SK-N-SH (cell line): Measurements from ENCODE around the gene NAE1. TPM values are rescaled to one million over a fixed set of nuclear protein-coding genes. Genes with fewer than 3 reads are reported as not detected.

Source experiments
- CTCF ChIA-PET: fragments of 300-600, 350-600 bp; formaldehyde crosslinking; extraction: SDS; loops from one replicate; lab custom pipeline; 2021; lab: Yijun Ruan, JAX
- POLR2A ChIA-PET: fragments of 350-600 bp; sonication (Branson Sonifier 250); formaldehyde crosslinking; extraction: SDS; loops from one replicate; lab custom pipeline; 2020; ENCODE audit warnings: antibody characterized with exemption, inconsistent platforms; lab: Yijun Ruan, JAX
- DNase-seq: peaks from one replicate; pipeline ENCODE4 v3.0.0; 2012
- H2AFZ ChIP-seq: fragments of 200-600 bp; sonication (generic); 2 replicates; pipeline ENCODE4 v1.8.1; 2016; ENCODE audit warnings: antibody characterized with exemption, mild to moderate bottlenecking, low read depth
- H3F3A ChIP-seq: fragments of 200-600 bp; sonication (generic); replicated peaks from 2 replicates; pipeline ENCODE3; 2016; ENCODE audit warnings: antibody characterized with exemption, mild to moderate bottlenecking; ENCODE audit not compliant: insufficient read depth
- H3K27ac ChIP-seq, 2 experiments: fragments of 200-500 bp in 1 of 2; fragments of 200-600 bp in 1 of 2; sonication (Bioruptor generic) in 1 of 2; sonication (generic), shearing (Covaris generic) in 1 of 2; 2 replicates each; pipeline versions ENCODE4 v1.5.1 to v1.6.1; 2014 to 2016; ENCODE audit warnings: low read depth in 2 of 2, inconsistent platforms in 1 of 2, low read length in 1 of 2, mild to moderate bottlenecking in 1 of 2, mixed read lengths in 1 of 2
- H3K27me3 ChIP-seq: fragments of 200-600 bp; sonication (generic), shearing (Covaris generic); 2 replicates; pipeline ENCODE4 v1.6.1; 2016; ENCODE audit warnings: mixed run types; ENCODE audit not compliant: insufficient read depth
- H3K36me3 ChIP-seq, 2 experiments: fragments of 200-500 bp in 1 of 2; fragments of 200-600 bp in 1 of 2; sonication (Bioruptor generic) in 1 of 2; sonication (generic) in 1 of 2; replicated peaks in 1 of 2; 2 replicates each; pipeline versions ENCODE3 to v1.5.1; 2014 to 2016; ENCODE audit warnings: low read length in 1 of 2, mild to moderate bottlenecking in 1 of 2; ENCODE audit not compliant: insufficient read depth in 2 of 2, control insufficient read depth in 1 of 2
- H3K4me1 ChIP-seq, 2 experiments: fragments of 200-500 bp in 1 of 2; fragments of 200-600 bp in 1 of 2; sonication (Bioruptor generic) in 1 of 2; sonication (generic), shearing (Covaris generic) in 1 of 2; 2 replicates each; pipeline versions ENCODE4 v1.5.1 to v1.6.1; 2014 to 2016; ENCODE audit warnings: low read depth in 1 of 2, low read length in 1 of 2, mixed run types in 1 of 2; ENCODE audit not compliant: insufficient read depth in 2 of 2, control insufficient read depth in 1 of 2
- H3K4me2 ChIP-seq: fragments of 200-600 bp; sonication (generic), shearing (Covaris generic); 2 replicates; pipeline ENCODE4 v1.6.1; 2017; ENCODE audit warnings: mixed run types
- H3K4me3 ChIP-seq, 2 experiments: fragments of 200-500 bp in 1 of 2; fragments of 200-600 bp in 1 of 2; sonication (Bioruptor generic) in 1 of 2; sonication (generic), shearing (Covaris generic) in 1 of 2; 2 replicates each; pipeline versions ENCODE4 v1.5.1 to v1.8.1; 2014 to 2016; ENCODE audit warnings: low read depth in 2 of 2, inconsistent platforms in 1 of 2, low read length in 1 of 2, mild to moderate bottlenecking in 1 of 2, mixed read lengths in 1 of 2, moderate library complexity in 1 of 2
- H3K79me2 ChIP-seq: fragments of 200-600 bp; sonication (generic); 2 replicates; pipeline ENCODE4 v1.8.1; 2017; ENCODE audit warnings: mild to moderate bottlenecking; ENCODE audit not compliant: insufficient read depth
- H3K9ac ChIP-seq: fragments of 200-600 bp; sonication (generic); 2 replicates; pipeline ENCODE4 v1.6.1; 2017; ENCODE audit warnings: mixed run types
- H3K9me2 ChIP-seq: fragments of 200-600 bp; sonication (generic); 2 replicates; pipeline ENCODE4 v1.6.1; 2017; ENCODE audit warnings: mixed run types
- H3K9me3 ChIP-seq: fragments of 200-600 bp; sonication (generic); 2 replicates; pipeline ENCODE4 v1.6.1; 2017; ENCODE audit warnings: mixed run types, mild to moderate bottlenecking, moderate library complexity
- H4K20me1 ChIP-seq: fragments of 200-600 bp; sonication (generic); 2 replicates; pipeline ENCODE4 v1.6.1; 2017; ENCODE audit warnings: mild to moderate bottlenecking, mixed run types; ENCODE audit not compliant: insufficient read depth
- CHD2 ChIP-seq: fragments of 150-350 bp; IDR thresholded peaks from 2 replicates; pipeline ENCODE4 v1.6.1; 2018; ENCODE audit warnings: low read length; ENCODE audit not compliant: partially characterized antibody
- ELF1 ChIP-seq: IDR thresholded peaks from 2 replicates; pipeline ENCODE4 v1.4.0; 2012
- EP300 ChIP-seq, 2 experiments: IDR thresholded peaks; 2 replicates each; pipeline versions ENCODE4 v1.4.0 to v1.6.1; 2012; ENCODE audit warnings: borderline replicate concordance in 1 of 2, low read depth in 1 of 2, low read length in 1 of 2
- EZH2phosphoT487 ChIP-seq: fragments of 200-600 bp; sonication (generic); IDR thresholded peaks from 2 replicates; pipeline ENCODE4 v1.6.1; 2017; ENCODE audit warnings: low read depth, mixed run types, mild to moderate bottlenecking, antibody characterized with exemption, moderate library complexity, borderline replicate concordance
- FOXM1 ChIP-seq: IDR thresholded peaks from 2 replicates; pipeline ENCODE4 v1.4.0; 2012; ENCODE audit warnings: low read depth, mild to moderate bottlenecking
- GATA2 ChIP-seq: sonication (generic); formaldehyde crosslinking; IDR thresholded peaks from 2 replicates; pipeline ENCODE4 v1.5.0; 2020; ENCODE audit warnings: mild to moderate bottlenecking, missing genetic modification reagents
- IRF3 ChIP-seq: fragments of 150-350 bp; IDR thresholded peaks from 2 replicates; pipeline ENCODE4 v1.6.1; 2016; ENCODE audit warnings: mild to moderate bottlenecking, low read depth, low read length
- JUND ChIP-seq: IDR thresholded peaks from 2 replicates; pipeline ENCODE4 v1.4.0; 2012
- MAX ChIP-seq: IDR thresholded peaks from 2 replicates; pipeline ENCODE4 v1.4.0; 2012; ENCODE audit warnings: low read depth
- MXI1 ChIP-seq: IDR thresholded peaks from 2 replicates; pipeline ENCODE4 v1.6.1; 2012; ENCODE audit warnings: mild to moderate bottlenecking, low read depth, low read length, improper control_type of control experiment
- NRF1 ChIP-seq: IDR thresholded peaks from 2 replicates; pipeline ENCODE4 v1.6.1; 2012; ENCODE audit warnings: low read depth, mild to moderate bottlenecking, low read length
- RXRA ChIP-seq: IDR thresholded peaks from 2 replicates; pipeline ENCODE4 v1.4.0; 2012; ENCODE audit warnings: low read depth, mild to moderate bottlenecking, borderline replicate concordance
- TCF12 ChIP-seq: IDR thresholded peaks from 2 replicates; pipeline ENCODE4 v1.4.0; 2012
- TEAD4 ChIP-seq: IDR thresholded peaks from 2 replicates; pipeline ENCODE4 v1.4.0; 2012; ENCODE audit warnings: mild to moderate bottlenecking, borderline replicate concordance; ENCODE audit not compliant: insufficient read depth
- USF1 ChIP-seq: IDR thresholded peaks from 2 replicates; pipeline ENCODE4 v1.4.0; 2012; ENCODE audit warnings: low read depth, borderline replicate concordance
- WGBS: methylation state at CpG from one replicate; pipeline ENCODE4 v1.1.6; 2017; ENCODE audit warnings: low lambda C conversion rate; 5-methylcytosine and 5-hydroxymethylcytosine counted together
- polyA plus RNA-seq, 3 experiments: library from polyadenylated mRNA; depleted of rRNA; stranded (reverse); fragments of >200 nt; gene quantifications; 2 replicates each; pipeline ENCODE4 v1.2.3, GENCODE V29; 2012
- TF ChIP-seq, protein P1 (sequence below): IDR thresholded peaks from 2 replicates; pipeline ENCODE4; 2012

NAE1 gene
- polyA plus RNA-seq, 1 of the 3 experiments (the other 2 are of a cell fraction) = 33.8 TPM

DNA sequence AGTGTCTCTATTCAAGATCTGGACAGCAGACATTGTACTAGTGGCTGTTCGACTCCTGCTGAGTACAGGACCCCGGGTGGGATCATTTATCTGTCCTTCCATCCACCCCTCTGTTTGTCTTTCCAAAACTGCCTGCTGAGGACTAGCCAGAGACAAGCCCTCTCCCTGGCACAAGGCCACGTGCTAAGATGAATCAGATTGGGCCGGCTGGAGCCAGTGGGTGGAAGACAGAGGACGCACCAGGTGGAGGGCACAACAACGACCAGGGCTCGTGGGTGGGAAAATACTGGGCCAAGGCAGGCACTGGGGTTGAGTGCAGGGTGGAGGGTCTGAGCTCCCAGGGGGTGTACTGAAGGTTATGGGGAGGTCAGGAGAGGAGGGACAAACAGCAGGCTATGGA, 12.0 kb upstream of the NAE1 start (continued):
- no peak for TF ChIP-seq IRF3
- TF ChIP-seq CHD2 = no peak
- no peak for TF ChIP-seq NRF1
- TF ChIP-seq ELF1 = no peak
- TF ChIP-seq TEAD4 = no peak
- TF ChIP-seq EZH2phosphoT487 = no peak
- no peak for TF ChIP-seq JUND
- TF ChIP-seq, protein P1, sequence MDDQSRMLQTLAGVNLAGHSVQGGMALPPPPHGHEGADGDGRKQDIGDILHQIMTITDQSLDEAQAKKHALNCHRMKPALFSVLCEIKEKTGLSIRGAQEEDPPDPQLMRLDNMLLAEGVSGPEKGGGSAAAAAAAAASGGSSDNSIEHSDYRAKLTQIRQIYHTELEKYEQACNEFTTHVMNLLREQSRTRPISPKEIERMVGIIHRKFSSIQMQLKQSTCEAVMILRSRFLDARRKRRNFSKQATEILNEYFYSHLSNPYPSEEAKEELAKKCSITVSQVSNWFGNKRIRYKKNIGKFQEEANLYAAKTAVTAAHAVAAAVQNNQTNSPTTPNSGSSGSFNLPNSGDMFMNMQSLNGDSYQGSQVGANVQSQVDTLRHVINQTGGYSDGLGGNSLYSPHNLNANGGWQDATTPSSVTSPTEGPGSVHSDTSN = no peak

- Histone ChIP-seq H3K4me2 (no peak overlapping the region), H3K27me3 (peaks cover 15% of the 10 kb centered on the region; the same call in 1 of the 2 replicates), H3K79me2 (no peaks in the 10 kb centered on the region), H4K20me1 (no peaks in the 10 kb centered on the region), H3K9me2 (no peaks in the 10 kb centered on the region), H3K27ac (no peak overlapping the region), H3F3A (no peaks in the 10 kb centered on the region), H3K4me1 (peaks cover 0 to 8% of the 10 kb centered on the region in 2 experiments; a peak in 1 of 4 replicates), H3K9me3 (no peaks in the 10 kb centered on the region), H3K9ac (no peak overlapping the region), H3K36me3 (no peaks in the 10 kb centered on the region), H2AFZ (no peak overlapping the region), H3K4me3 (no peak overlapping the region)
- ChIA-PET CTCF (interaction anchor here (9.7 to 10.1 kb wide), 2 partner anchors 11 to 26 kb away, joined by 68 to 82 read pairs; partner anchors contain the start of gene NAE1), POLR2A (no interaction called here)
- TF ChIP-seq GATA2 (CRISPR knock-in tag) (no peak), USF1 (no peak), MAX (no peak), NRF1 (no peak)
- 87% methylated on average over 4 of the region's 4 CpGs for WGBS
- DNase-seq = no peak
Measured at GRCh38 chr16:66841366-66841765, 10.6 kb upstream of the NAE1 start.

DNA sequence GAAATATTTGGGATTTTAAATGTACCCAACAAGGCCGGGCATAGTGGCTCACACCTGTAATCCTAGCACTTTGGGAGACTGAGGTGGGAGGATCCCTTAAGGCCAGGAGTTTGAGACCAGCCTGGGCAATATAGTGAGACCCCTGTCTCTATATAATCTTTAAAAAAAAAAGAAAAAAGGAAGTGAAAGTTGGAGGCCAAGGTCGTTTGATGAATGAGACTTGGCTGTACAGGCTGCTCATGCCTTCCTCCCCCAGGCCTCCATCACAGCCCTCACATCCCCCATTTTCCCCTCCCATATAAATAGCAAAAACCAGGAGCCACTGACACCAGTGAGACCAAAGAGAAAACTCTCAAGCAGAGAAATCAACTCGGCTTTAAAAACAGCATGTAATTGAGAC, 10.1 kb upstream of the NAE1 start:
- ChIA-PET POLR2A (no interaction called here), CTCF (interaction anchor here (9.7 to 10.1 kb wide), 2 partner anchors 10 to 26 kb away, joined by 68 to 82 read pairs; partner anchors contain the start of gene NAE1)
- Histone ChIP-seq H3K79me2 (no peaks in the 10 kb centered on the region), H3F3A (no peaks in the 10 kb centered on the region), H3K4me1 (peaks cover 0 to 8% of the 10 kb centered on the region in 2 experiments; a peak in 1 of 4 replicates), H3K9me2 (no peaks in the 10 kb centered on the region), H3K27ac (no peak overlapping the region), H3K9ac (no peak overlapping the region), H3K9me3 (no peaks in the 10 kb centered on the region), H3K4me3 (no peak overlapping the region), H3K27me3 (peaks cover 15% of the 10 kb centered on the region; the same call in 1 of the 2 replicates), H2AFZ (no peak overlapping the region), H4K20me1 (no peaks in the 10 kb centered on the region), H3K4me2 (no peak overlapping the region), H3K36me3 (no peaks in the 10 kb centered on the region)
- TF ChIP-seq USF1 (no peak), FOXM1 (no peak), EP300 (IDR thresholded peaks at IDR 0.05; ENCODE audit: borderline replicate concordance in 1 of 2, low read depth in 1 of 2, low read length in 1 of 2) (no peak), MXI1 (no peak), RXRA (no peak), TCF12 (no peak), CHD2 (no peak)
- WGBS = 16% methylated on average over 3 of the region's 3 CpGs
- no peak for DNase-seq
